T-helper 2 cell treated with Interferon-gamma antibody and Interleukin-4, amounts not matched to agents 5 μg/mL and 100 μg/mL, for 36 hours (primary cell): Measurements from ENCODE around the gene ZNF579.
A peak's percentile ranks its signal among the peaks of the same experiment; 100 is the strongest.

Source experiments
- DNase-seq: peaks from one replicate; pipeline ENCODE4 v3.0.0; 2021; ENCODE audit warnings: low spot score
- H3K27ac Mint-ChIP-seq: one replicate; pipeline ENCODE4 v1.8.0; 2021; ENCODE audit warnings: mild to moderate bottlenecking, mixed read lengths
- H3K27me3 Mint-ChIP-seq: one replicate; pipeline ENCODE4 v1.8.0; 2021; ENCODE audit warnings: low read depth, mixed read lengths
- H3K36me3 Mint-ChIP-seq: one replicate; pipeline ENCODE4 v1.8.0; 2021; ENCODE audit warnings: low read depth, mixed read lengths
- H3K4me1 Mint-ChIP-seq: one replicate; pipeline ENCODE4 v1.8.0; 2021; ENCODE audit warnings: low read depth, mixed read lengths
- H3K4me3 Mint-ChIP-seq: one replicate; pipeline ENCODE4 v1.8.0; 2022; ENCODE audit warnings: mild to moderate bottlenecking, moderate library complexity, mixed read lengths
- H3K9me3 Mint-ChIP-seq: one replicate; pipeline ENCODE4 v1.8.0; 2021; ENCODE audit warnings: mixed read lengths

ZNF579 gene, protein sequence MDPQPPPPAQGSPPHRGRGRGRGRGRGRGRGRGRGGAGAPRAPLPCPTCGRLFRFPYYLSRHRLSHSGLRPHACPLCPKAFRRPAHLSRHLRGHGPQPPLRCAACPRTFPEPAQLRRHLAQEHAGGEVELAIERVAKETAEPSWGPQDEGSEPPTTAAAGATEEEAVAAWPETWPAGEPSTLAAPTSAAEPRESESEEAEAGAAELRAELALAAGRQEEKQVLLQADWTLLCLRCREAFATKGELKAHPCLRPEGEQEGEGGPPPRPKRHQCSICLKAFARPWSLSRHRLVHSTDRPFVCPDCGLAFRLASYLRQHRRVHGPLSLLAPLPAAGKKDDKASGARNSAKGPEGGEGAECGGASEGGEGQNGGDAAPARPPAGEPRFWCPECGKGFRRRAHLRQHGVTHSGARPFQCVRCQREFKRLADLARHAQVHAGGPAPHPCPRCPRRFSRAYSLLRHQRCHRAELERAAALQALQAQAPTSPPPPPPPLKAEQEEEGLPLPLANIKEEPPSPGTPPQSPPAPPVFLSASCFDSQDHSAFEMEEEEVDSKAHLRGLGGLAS

DNA sequence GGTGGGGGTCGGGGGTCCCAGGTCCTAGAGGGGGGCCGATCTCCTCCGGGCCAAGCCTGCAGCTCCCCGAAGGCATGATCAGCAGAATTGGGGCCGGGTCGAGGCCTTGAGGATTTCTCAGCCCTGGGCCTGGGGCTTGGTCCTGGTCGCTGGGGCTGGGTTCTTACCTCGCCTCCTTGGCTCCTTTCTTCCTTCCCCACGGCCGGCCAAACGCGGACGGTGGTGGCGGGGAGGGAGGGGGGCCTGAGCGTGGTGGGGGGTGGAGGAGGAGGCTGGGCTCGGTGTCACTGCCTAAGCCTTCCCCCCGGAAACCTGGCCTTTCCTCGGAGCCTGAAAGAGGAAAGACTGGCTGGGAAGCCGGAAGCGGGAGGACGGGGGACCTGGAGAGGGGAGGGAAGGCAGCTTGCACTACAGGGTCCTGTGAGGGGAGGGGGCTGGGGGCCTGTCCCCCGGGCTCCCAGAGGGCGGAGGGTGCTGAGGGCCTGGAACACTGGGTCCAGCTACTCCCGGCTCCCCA lies at the start of gene ZNF579:
Gene ZNF579 (minus strand): TSS at position 221 of the 517 bp plus-strand sequence. CDS start 1,209 bp downstream, outside the sequence.
- Mint-ChIP-seq H3K27me3 (peaks cover 9% of the 10 kb centered on the region), H3K4me3 (peak within 1 kb of the TSS; percentile 91), H3K4me1 (peaks cover 21% of the 10 kb centered on the region), H3K9me3 (no peaks in the 10 kb centered on the region), H3K27ac (peak within 1 kb of the TSS; percentile 90), H3K36me3 (peaks cover 8% of the 10 kb centered on the region)
- DNase-seq = peak; percentile 74

GRCh38 chr19:55626350-55626749 lies 45.7 kb upstream of the ZNF579 start:
- peak; percentile 70 for DNase-seq
- H3K27me3 Mint-ChIP-seq = peaks cover 9% of the 10 kb centered on the region
- H3K36me3 Mint-ChIP-seq = no peaks in the 10 kb centered on the region

DNA sequence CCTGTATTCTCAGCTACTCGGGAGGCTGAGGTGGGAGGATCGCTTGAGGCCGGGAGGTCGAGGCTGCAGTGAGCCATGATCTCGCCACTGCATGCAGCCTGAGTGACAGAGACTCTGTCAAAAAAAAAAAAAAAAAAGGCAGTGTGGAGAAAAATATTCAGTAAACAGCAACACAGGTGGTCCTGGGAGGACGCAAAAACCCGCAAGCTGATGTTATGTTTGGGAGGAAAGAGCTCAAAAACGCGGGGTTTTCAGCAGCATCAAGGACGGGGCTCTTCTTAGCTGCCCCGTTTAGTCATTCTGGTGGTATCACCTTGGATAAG lies 44.3 kb upstream of the ZNF579 start:
- Mint-ChIP-seq H3K4me3 (peak overlapping the region; percentile 93), H3K9me3 (peaks cover 3% of the 10 kb centered on the region), H3K36me3 (peaks cover 9% of the 10 kb centered on the region), H3K27me3 (peaks cover 9% of the 10 kb centered on the region), H3K27ac (peak overlapping the region; percentile 99), H3K4me1 (peaks cover 33% of the 10 kb centered on the region)
- no peak for DNase-seq

More at GRCh38 chr19:55626350-55626749, 45.7 kb upstream of the ZNF579 start:
- Mint-ChIP-seq H3K9me3 (peaks cover 3% of the 10 kb centered on the region), H3K27ac (peak overlapping the region; percentile 82), H3K4me1 (peaks cover 29% of the 10 kb centered on the region), H3K4me3 (peak overlapping the region; percentile 76)

- H3K9me3 Mint-ChIP-seq = peaks cover 3% of the 10 kb centered on the region
- H3K27me3 Mint-ChIP-seq = peaks cover 9% of the 10 kb centered on the region
- DNase-seq = peak; percentile 91
- H3K27ac Mint-ChIP-seq = peak within 1 kb of the TSS; percentile 99
- H3K4me1 Mint-ChIP-seq = peaks cover 33% of the 10 kb centered on the region
- H3K36me3 Mint-ChIP-seq = peaks cover 9% of the 10 kb centered on the region
- peak within 1 kb of the TSS; percentile 93 for H3K4me3 Mint-ChIP-seq
Observed at GRCh38 chr19:55624109-55625003, 43.7 kb upstream of the ZNF579 start, which contains the start of gene ZNF784. Gene ZNF784 (minus strand): TSS chr19:55624566. CDS start chr19:55624561, 5 bp downstream.

DNA sequence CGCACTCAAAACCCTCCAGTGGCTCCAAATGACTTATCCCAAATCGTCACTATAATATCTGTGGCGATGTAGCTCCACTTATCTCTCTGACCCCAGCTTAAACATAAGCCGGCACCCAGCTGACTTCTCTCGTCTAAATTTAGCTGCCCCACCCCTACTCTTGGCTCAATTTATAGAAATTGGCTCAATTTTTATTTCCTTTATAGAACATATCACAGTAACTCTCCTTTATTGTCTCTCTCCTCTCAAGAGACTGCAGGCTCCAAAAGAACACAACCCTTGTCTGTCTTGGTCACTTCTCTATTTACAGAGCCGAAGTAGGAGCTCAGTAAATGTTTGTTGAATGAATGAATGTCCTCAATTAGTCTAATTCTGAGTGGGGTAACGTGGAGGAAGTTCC lies 42.9 kb upstream of the ZNF579 start:
- H3K27ac Mint-ChIP-seq = no peak overlapping the region
- H3K4me3 Mint-ChIP-seq = peak overlapping the region; percentile 93
- peaks cover 9% of the 10 kb centered on the region for H3K36me3 Mint-ChIP-seq
- H3K4me1 Mint-ChIP-seq = peaks cover 33% of the 10 kb centered on the region
- H3K27me3 Mint-ChIP-seq = peaks cover 7% of the 10 kb centered on the region
- peaks cover 3% of the 10 kb centered on the region for H3K9me3 Mint-ChIP-seq
- no peak for DNase-seq

- DNase-seq = no peak
- Mint-ChIP-seq H3K9me3 (peaks cover 3% of the 10 kb centered on the region), H3K36me3 (peaks cover 9% of the 10 kb centered on the region), H3K4me1 (peaks cover 33% of the 10 kb centered on the region), H3K27me3 (peaks cover 7% of the 10 kb centered on the region), H3K27ac (no peak overlapping the region), H3K4me3 (no peak overlapping the region)
Observed at GRCh38 chr19:55623130-55623529, 42.5 kb upstream of the ZNF579 start.

DNA sequence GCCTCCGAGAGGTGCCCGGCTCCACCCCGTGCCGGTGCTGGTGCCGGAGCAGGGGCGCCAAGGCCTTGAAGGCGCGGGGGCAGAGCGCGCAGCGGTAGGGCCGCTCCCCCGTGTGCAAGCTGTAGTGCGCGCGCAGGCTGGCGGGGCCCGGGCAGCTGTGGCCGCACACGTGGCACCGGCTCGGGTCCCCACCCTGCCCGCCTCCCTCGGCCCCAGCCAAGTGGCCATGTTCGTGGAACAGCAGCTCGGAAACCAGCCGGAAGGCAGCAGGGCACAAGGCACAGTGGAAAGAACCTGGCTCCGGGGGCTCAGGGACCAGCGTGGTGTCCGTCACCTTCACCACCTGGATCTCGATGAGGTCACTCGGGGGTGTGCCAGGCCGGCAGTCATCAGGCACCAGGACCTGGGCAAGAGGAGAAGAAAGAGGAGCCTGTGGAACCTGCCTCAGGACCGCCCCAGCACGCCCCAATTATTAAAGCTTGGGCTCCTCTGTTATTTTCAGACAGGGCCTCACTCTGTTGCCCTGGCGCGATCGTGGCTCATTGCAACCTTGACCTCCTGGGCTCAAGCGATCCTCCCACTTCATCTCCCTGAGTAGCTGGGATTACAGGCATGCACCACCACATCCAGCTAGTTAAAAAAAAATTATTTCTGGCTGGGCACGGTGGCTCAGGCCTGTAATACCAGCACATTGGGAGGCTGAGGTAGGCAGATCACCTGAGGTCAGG lies 41.8 kb upstream of the ZNF579 start:
- peaks cover 33% of the 10 kb centered on the region for H3K4me1 Mint-ChIP-seq
- no peak overlapping the region for H3K4me3 Mint-ChIP-seq

GRCh38 chr19:55621673-55622231 lies 41.1 kb upstream of the ZNF579 start:
- H3K4me3 Mint-ChIP-seq = no peak overlapping the region
- peaks cover under 1% of the 10 kb centered on the region for H3K27me3 Mint-ChIP-seq
- H3K4me1 Mint-ChIP-seq = peaks cover 27% of the 10 kb centered on the region
- H3K9me3 Mint-ChIP-seq = peaks cover 3% of the 10 kb centered on the region
- no peak overlapping the region for H3K27ac Mint-ChIP-seq
- no peak for DNase-seq
- peaks cover 15% of the 10 kb centered on the region for H3K36me3 Mint-ChIP-seq

More for the DNA sequence above, 41.8 kb upstream of the ZNF579 start:
- Mint-ChIP-seq H3K27ac (no peak overlapping the region), H3K36me3 (peaks cover 10% of the 10 kb centered on the region), H3K9me3 (peaks cover 3% of the 10 kb centered on the region), H3K27me3 (peaks cover 4% of the 10 kb centered on the region)
- no peak for DNase-seq

DNA sequence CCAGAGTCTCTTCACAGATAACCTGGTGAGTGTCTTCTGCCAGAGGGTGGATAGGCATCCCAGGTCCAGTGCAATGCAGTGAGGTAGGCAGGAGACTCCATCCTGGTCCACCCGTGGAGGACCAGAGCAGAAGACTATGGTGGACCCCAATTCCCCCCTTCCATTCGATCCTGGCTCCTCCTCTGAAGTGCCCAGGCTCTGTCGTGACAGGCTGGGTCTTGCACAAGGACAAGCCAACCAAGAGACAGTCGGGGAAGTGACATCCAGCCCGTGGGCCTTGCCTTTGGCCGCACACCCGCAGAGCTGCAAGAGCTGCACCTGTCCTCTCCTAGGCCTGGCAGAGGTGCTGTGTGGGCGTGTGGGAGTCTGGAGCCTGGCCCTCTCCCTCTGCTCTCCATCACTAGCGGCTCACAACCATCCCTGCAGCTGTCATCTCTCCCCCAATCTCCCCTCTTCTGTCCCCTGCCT lies 40.6 kb upstream of the ZNF579 start:
- no peak overlapping the region for H3K4me3 Mint-ChIP-seq

DNA sequence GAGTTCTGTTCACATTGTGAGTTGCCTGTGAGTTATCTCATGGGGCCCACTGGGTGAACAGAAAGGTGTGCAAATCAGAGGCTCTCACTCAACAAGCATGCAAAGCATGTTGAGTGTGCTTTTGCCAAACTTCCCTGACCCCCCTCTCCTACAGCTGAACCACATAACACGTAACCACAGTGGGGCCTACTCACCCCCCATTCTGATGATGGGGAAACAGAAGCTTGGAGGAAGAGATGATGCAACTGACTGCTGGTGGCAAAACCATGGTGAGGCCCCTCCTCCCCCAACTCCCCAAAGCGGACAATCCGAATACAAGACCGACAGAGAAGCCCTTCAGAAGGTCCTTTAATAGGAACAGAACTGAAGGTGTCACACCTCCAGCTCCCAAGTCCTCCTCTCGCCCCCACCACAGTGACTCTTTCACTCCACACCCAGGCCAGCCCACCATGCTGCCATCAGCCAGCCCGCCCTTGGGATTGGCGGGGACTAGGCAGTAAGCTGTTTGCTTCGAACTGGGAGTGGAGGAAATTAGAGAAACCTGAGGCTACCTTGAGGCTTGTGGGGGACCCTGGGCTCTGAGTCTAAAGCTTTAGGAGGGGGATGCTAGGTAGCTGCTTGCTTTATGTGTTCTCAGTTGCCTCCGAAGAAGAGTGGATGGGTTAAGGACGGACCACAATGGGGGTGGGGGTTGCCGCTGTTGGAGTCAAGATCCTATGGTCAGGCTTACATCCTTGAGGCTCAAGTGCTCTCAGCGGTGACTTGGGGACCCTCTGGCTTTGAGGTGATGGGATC lies 40.0 kb upstream of the ZNF579 start:
- no peaks in the 10 kb centered on the region for H3K27me3 Mint-ChIP-seq

More for the DNA sequence above, 40.6 kb upstream of the ZNF579 start:
- peaks cover 23% of the 10 kb centered on the region for H3K4me1 Mint-ChIP-seq
- H3K9me3 Mint-ChIP-seq = peaks cover 3% of the 10 kb centered on the region
- no peaks in the 10 kb centered on the region for H3K27me3 Mint-ChIP-seq
- H3K36me3 Mint-ChIP-seq = peaks cover 16% of the 10 kb centered on the region
- DNase-seq = no peak
- no peak overlapping the region for H3K27ac Mint-ChIP-seq

GRCh38 chr19:55619286-55619685 lies 38.6 kb upstream of the ZNF579 start:
- Mint-ChIP-seq H3K9me3 (peaks cover 3% of the 10 kb centered on the region), H3K36me3 (peaks cover 16% of the 10 kb centered on the region), H3K4me3 (no peak overlapping the region), H3K27ac (no peak overlapping the region), H3K4me1 (peaks cover 13% of the 10 kb centered on the region), H3K27me3 (no peaks in the 10 kb centered on the region)
- DNase-seq = no peak

More for the DNA sequence above, 40.0 kb upstream of the ZNF579 start:
- no peak overlapping the region for H3K4me3 Mint-ChIP-seq
- peaks cover 3% of the 10 kb centered on the region for H3K9me3 Mint-ChIP-seq
- DNase-seq = no peak
- H3K36me3 Mint-ChIP-seq = peaks cover 16% of the 10 kb centered on the region
- peaks cover 19% of the 10 kb centered on the region for H3K4me1 Mint-ChIP-seq
- peak overlapping the region; percentile 36 for H3K27ac Mint-ChIP-seq

GRCh38 chr19:55618426-55618825 lies 37.8 kb upstream of the ZNF579 start:
- H3K36me3 Mint-ChIP-seq = peaks cover 16% of the 10 kb centered on the region
- H3K27ac Mint-ChIP-seq = no peak overlapping the region
- DNase-seq = no peak
- no peak overlapping the region for H3K4me3 Mint-ChIP-seq
- peaks cover 7% of the 10 kb centered on the region for H3K4me1 Mint-ChIP-seq
- H3K27me3 Mint-ChIP-seq = no peaks in the 10 kb centered on the region
- no peaks in the 10 kb centered on the region for H3K9me3 Mint-ChIP-seq
